ENCODE results near the gene PHLDB2.

PHLDB2 gene

DNA sequence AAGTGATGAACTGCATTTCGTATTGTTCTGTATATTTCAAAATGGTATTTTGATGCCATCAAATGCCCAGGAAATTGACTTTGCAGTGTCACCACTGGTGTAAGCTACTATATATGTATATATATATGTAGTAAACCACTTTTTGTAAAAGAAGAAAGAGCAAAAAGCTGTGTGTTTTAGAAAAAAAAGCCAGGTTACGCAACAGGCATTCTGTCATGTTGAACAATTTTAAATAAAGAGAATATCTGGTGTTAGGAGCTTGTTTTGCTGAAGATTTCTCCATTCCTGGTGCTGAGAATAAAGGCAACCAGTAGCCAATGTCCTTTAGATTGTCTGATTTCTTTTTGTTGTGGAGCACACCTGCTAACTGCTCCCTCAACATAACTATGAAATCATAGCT, 116.1 kb downstream of the PHLDB2 start:
- Histone ChIP-seq H3K4ac (ENCODE audit: low read length) (no peak overlapping the region), H3K79me1 (ENCODE audit: low read depth, low read length) (no peaks in the 10 kb centered on the region), H2BK15ac (ENCODE audit: low read length) (no peak overlapping the region), H3K27ac (replicated peaks; ENCODE audit: low read length) (no peak overlapping the region), H4K91ac (ENCODE audit: low read depth, low read length, poor library complexity) (no peak overlapping the region), H3K14ac (ENCODE audit: low read length) (no peak overlapping the region), H2BK12ac (ENCODE audit: low read length) (no peak overlapping the region), H2AFZ (ENCODE audit: low read length) (no peak overlapping the region), H3K4me1 (ENCODE audit: control insufficient read depth in 2 of 2, insufficient read depth in 1 of 2, low read depth in 1 of 2, low read length in 2 of 2) (peaks cover 0 to 16% of the 10 kb centered on the region in 2 donors), H3K23ac (ENCODE audit: low read depth, low read length, poor library complexity) (no peak overlapping the region), H2BK5ac (ENCODE audit: low read length) (no peak overlapping the region), H3K27me3 (ENCODE audit: control insufficient read depth in 3 of 3, insufficient read depth in 3 of 3, low read depth in 1 of 3, low read length in 3 of 3) (no peaks in the 10 kb centered on the region), H3K9ac (ENCODE audit: low read depth, low read length, poor library complexity) (no peak overlapping the region), H4K8ac (ENCODE audit: low read depth, low read length) (no peak overlapping the region), H2BK120ac (ENCODE audit: low read depth, low read length) (no peak overlapping the region), H3K4me3 (ENCODE audit: low read length in 2 of 2) (no peak overlapping the region), H2AK5ac (ENCODE audit: low read depth, low read length) (no peak overlapping the region), H3K4me2 (ENCODE audit: insufficient read depth, low read length, poor library complexity, severe bottlenecking) (no peak overlapping the region), H3K18ac (ENCODE audit: low read length) (no peak overlapping the region), H3K9me3 (replicated peaks in 1 of 2; ENCODE audit: control insufficient read depth in 2 of 2, insufficient read depth in 1 of 2, low read depth in 1 of 2, low read length in 2 of 2) (no peaks in the 10 kb centered on the region), H3K36me3 (replicated peaks in 1 of 2; ENCODE audit: control insufficient read depth in 2 of 2, insufficient read depth in 2 of 2, low read length in 2 of 2) (peaks cover 0 to 41% of the 10 kb centered on the region in 2 donors)
- no peak for DNase-seq (ENCODE audit: low spot score)
- no CpG with 5 or more reads among the region's 2 CpGs for WGBS, 2 donors (ENCODE audit: extremely low coverage in 2 of 2, insufficient read length in 2 of 2, insufficient replicate concordance in 1 of 2)

DNA sequence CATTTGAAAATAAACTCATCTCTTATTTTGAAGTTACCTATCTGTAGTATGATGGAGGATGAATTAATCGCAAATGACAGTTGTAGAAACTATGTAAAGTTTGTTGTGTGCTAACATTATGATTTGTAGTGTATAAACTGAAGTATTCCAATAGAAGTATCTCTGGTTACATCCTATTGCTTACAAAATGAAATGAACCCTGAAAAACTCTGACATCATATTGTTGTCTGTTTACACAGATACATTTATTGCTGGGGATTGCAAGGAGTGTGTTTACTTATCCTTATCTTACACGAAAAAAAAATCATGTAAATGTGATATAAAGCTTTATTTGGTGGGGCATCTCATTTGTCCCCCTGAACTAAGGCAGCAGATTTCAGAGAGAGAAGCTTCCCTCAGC, 117.2 kb downstream of the PHLDB2 start:
- Histone ChIP-seq H2BK12ac (ENCODE audit: low read length) (no peak overlapping the region), H3K4me1 (ENCODE audit: control insufficient read depth in 2 of 2, insufficient read depth in 1 of 2, low read depth in 1 of 2, low read length in 2 of 2) (peaks cover 2 to 14% of the 10 kb centered on the region in 2 donors), H3K18ac (ENCODE audit: low read length) (no peak overlapping the region), H4K8ac (ENCODE audit: low read depth, low read length) (no peak overlapping the region), H2BK15ac (ENCODE audit: low read length) (no peak overlapping the region), H3K9ac (ENCODE audit: low read depth, low read length, poor library complexity) (no peak overlapping the region), H3K4me3 (ENCODE audit: low read length in 2 of 2) (no peak overlapping the region), H2BK120ac (ENCODE audit: low read depth, low read length) (no peak overlapping the region), H2AFZ (ENCODE audit: low read length) (no peak overlapping the region), H3K4ac (ENCODE audit: low read length) (no peak overlapping the region), H4K91ac (ENCODE audit: low read depth, low read length, poor library complexity) (no peak overlapping the region), H3K14ac (ENCODE audit: low read length) (no peak overlapping the region), H2AK5ac (ENCODE audit: low read depth, low read length) (no peak overlapping the region), H2BK5ac (ENCODE audit: low read length) (no peak overlapping the region), H3K23ac (ENCODE audit: low read depth, low read length, poor library complexity) (no peak overlapping the region), H3K79me1 (ENCODE audit: low read depth, low read length) (no peaks in the 10 kb centered on the region), H3K9me3 (replicated peaks in 1 of 2; ENCODE audit: control insufficient read depth in 2 of 2, insufficient read depth in 1 of 2, low read depth in 1 of 2, low read length in 2 of 2) (no peaks in the 10 kb centered on the region), H3K27me3 (ENCODE audit: control insufficient read depth in 3 of 3, insufficient read depth in 3 of 3, low read depth in 1 of 3, low read length in 3 of 3) (no peaks in the 10 kb centered on the region), H3K4me2 (ENCODE audit: insufficient read depth, low read length, poor library complexity, severe bottlenecking) (no peak overlapping the region), H3K27ac (replicated peaks; ENCODE audit: low read length) (no peak overlapping the region), H3K36me3 (replicated peaks in 1 of 2; ENCODE audit: control insufficient read depth in 2 of 2, insufficient read depth in 2 of 2, low read length in 2 of 2) (peaks cover 0 to 36% of the 10 kb centered on the region in 2 donors)
- no CpG with 5 or more reads among the region's 2 CpGs for WGBS, 2 donors (ENCODE audit: extremely low coverage in 2 of 2, insufficient read length in 2 of 2, insufficient replicate concordance in 1 of 2)
- DNase-seq (ENCODE audit: low spot score): no peak

GRCh38 chr3:111978583-111979433, 119.7 kb downstream of the PHLDB2 start, which contains the start of gene ABHD10:
TSS of gene ABHD10 (plus strand) at chr3:111979026. CDS start at chr3:111979062, 36 bp downstream.
- Histone ChIP-seq H2AK5ac (ENCODE audit: low read depth, low read length) (no peak within 1 kb of the TSS), H2BK120ac (ENCODE audit: low read depth, low read length) (peak within 1 kb of the TSS; percentile 66), H3K9ac (ENCODE audit: low read depth, low read length, poor library complexity) (peak within 1 kb of the TSS; percentile 96), H2BK12ac (ENCODE audit: low read length) (no peak within 1 kb of the TSS), H3K79me1 (ENCODE audit: low read depth, low read length) (no peaks in the 10 kb centered on the region), H3K27me3 (ENCODE audit: control insufficient read depth in 3 of 3, insufficient read depth in 3 of 3, low read depth in 1 of 3, low read length in 3 of 3) (no peaks in the 10 kb centered on the region), H3K36me3 (replicated peaks in 1 of 2; ENCODE audit: control insufficient read depth in 2 of 2, insufficient read depth in 2 of 2, low read length in 2 of 2) (peaks cover 0 to 47% of the 10 kb centered on the region in 2 donors), H3K23ac (ENCODE audit: low read depth, low read length, poor library complexity) (peak within 1 kb of the TSS; percentile 82), H4K91ac (ENCODE audit: low read depth, low read length, poor library complexity) (peak within 1 kb of the TSS; percentile 90), H2AFZ (ENCODE audit: low read length) (peak within 1 kb of the TSS; percentile 86), H3K14ac (ENCODE audit: low read length) (peak within 1 kb of the TSS; percentile 72), H2BK15ac (ENCODE audit: low read length) (peak within 1 kb of the TSS; percentile 82), H3K4ac (ENCODE audit: low read length) (no peak within 1 kb of the TSS), H3K9me3 (replicated peaks in 1 of 2; ENCODE audit: control insufficient read depth in 2 of 2, insufficient read depth in 1 of 2, low read depth in 1 of 2, low read length in 2 of 2) (no peaks in the 10 kb centered on the region), H2BK5ac (ENCODE audit: low read length) (peak within 1 kb of the TSS; percentile 84), H3K27ac (replicated peaks; ENCODE audit: low read length) (peak within 1 kb of the TSS; percentile 46), H3K4me3 (ENCODE audit: low read length in 2 of 2) (peak within 1 kb of the TSS; percentile 61 to 82), H3K18ac (ENCODE audit: low read length) (peak within 1 kb of the TSS; percentile 100), H3K4me1 (ENCODE audit: control insufficient read depth in 2 of 2, insufficient read depth in 1 of 2, low read depth in 1 of 2, low read length in 2 of 2) (peaks cover 2 to 17% of the 10 kb centered on the region in 2 donors), H4K8ac (ENCODE audit: low read depth, low read length) (no peak within 1 kb of the TSS), H3K4me2 (ENCODE audit: insufficient read depth, low read length, poor library complexity, severe bottlenecking) (peak within 1 kb of the TSS; percentile 47)
- peak; percentile 93 for DNase-seq (ENCODE audit: low spot score)
- WGBS, 2 donors (ENCODE audit: extremely low coverage in 2 of 2, insufficient read length in 2 of 2, insufficient replicate concordance in 1 of 2): no CpG with 5 or more reads among the region's 61 CpGs

DNA sequence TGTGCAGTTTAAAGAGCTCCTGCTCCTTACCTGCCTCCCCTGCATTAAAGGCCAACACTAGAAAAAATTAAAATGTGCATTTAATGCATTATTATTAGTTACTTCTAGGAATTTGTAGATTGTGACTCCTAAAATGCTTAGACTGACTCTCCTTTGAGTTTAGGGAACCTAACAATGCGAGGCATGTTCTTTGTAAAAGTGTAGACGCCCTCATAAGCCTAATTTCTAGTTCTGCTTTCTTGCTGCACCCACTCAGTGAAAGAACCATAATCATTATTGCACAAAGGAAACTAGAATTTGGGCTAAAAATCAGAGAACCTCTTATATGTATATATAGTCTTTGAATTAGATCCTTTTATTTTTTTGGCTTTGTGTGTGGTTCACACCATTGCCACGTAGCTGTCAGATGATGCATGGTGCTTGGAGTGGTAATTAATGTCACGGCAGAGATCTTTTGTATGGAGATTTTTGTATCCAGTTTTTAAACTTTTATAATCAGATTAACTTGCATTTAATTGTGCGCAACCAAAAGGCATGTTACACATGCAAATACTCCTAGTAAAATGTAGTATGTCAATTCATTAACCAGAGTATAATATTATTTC, 120.5 kb downstream of the PHLDB2 start:
- H2BK15ac ChIP-seq (ENCODE audit: low read length): no peak overlapping the region
- H3K4me2 ChIP-seq (ENCODE audit: insufficient read depth, low read length, poor library complexity, severe bottlenecking): peak overlapping the region; percentile 47
- peaks cover 0 to 47% of the 10 kb centered on the region in 2 donors for H3K36me3 ChIP-seq (replicated peaks in 1 of 2; ENCODE audit: control insufficient read depth in 2 of 2, insufficient read depth in 2 of 2, low read length in 2 of 2)
- peak overlapping the region; percentile 86 for H2AFZ ChIP-seq (ENCODE audit: low read length)
- H4K91ac ChIP-seq (ENCODE audit: low read depth, low read length, poor library complexity): no peak overlapping the region
- H3K23ac ChIP-seq (ENCODE audit: low read depth, low read length, poor library complexity): no peak overlapping the region
- no peak overlapping the region for H2BK12ac ChIP-seq (ENCODE audit: low read length)
- H2AK5ac ChIP-seq (ENCODE audit: low read depth, low read length): no peak overlapping the region
- no peak overlapping the region for H3K4ac ChIP-seq (ENCODE audit: low read length)
- H3K4me1 ChIP-seq (ENCODE audit: control insufficient read depth in 2 of 2, insufficient read depth in 1 of 2, low read depth in 1 of 2, low read length in 2 of 2): peaks cover 2 to 17% of the 10 kb centered on the region in 2 donors
- peak overlapping the region; percentile 96 for H3K9ac ChIP-seq (ENCODE audit: low read depth, low read length, poor library complexity)
- H2BK5ac ChIP-seq (ENCODE audit: low read length): peak overlapping the region; percentile 84
- H2BK120ac ChIP-seq (ENCODE audit: low read depth, low read length): no peak overlapping the region
- DNase-seq (ENCODE audit: low spot score): no peak
- H3K27me3 ChIP-seq (ENCODE audit: control insufficient read depth in 3 of 3, insufficient read depth in 3 of 3, low read depth in 1 of 3, low read length in 3 of 3): no peaks in the 10 kb centered on the region
- no peak overlapping the region for H3K27ac ChIP-seq (replicated peaks; ENCODE audit: low read length)
- WGBS, 2 donors (ENCODE audit: extremely low coverage in 2 of 2, insufficient read length in 2 of 2, insufficient replicate concordance in 1 of 2): no CpG with 5 or more reads among the region's 5 CpGs
- H3K14ac ChIP-seq (ENCODE audit: low read length): peak overlapping the region; percentile 72
- peak overlapping the region; percentile 61 to 82 for H3K4me3 ChIP-seq (ENCODE audit: low read length in 2 of 2)
- no peak overlapping the region for H4K8ac ChIP-seq (ENCODE audit: low read depth, low read length)
- H3K79me1 ChIP-seq (ENCODE audit: low read depth, low read length): no peaks in the 10 kb centered on the region
- peak overlapping the region; percentile 100 for H3K18ac ChIP-seq (ENCODE audit: low read length)
- no peaks in the 10 kb centered on the region for H3K9me3 ChIP-seq (replicated peaks in 1 of 2; ENCODE audit: control insufficient read depth in 2 of 2, insufficient read depth in 1 of 2, low read depth in 1 of 2, low read length in 2 of 2)
